ENCODE measurements around the gene LINGO3.

LINGO3 gene

GRCh38 chr19:2306971-2307370, 983 bp downstream of the LINGO3 start:
- no peak for TF ChIP-seq ZNF211 (tag by site-specific recombination; IDR thresholded peaks at IDR 0.05; ENCODE audit: low read depth)
- no peaks in the 10 kb centered on the region for H3K9me3 ChIP-seq (ENCODE audit: control insufficient read depth, insufficient read depth, low read depth, low read length)
- H3K36me3 ChIP-seq (ENCODE audit: control insufficient read depth in 2 of 2, insufficient read depth in 1 of 2, low read length in 2 of 2), result no peaks in the 10 kb centered on the region
- POLR2A ChIA-PET, result no interaction called here
- no peak overlapping the region for H3K27ac ChIP-seq (ENCODE audit: extremely low read depth, low read depth, low read length)
- no peaks in the 10 kb centered on the region for H3K4me1 ChIP-seq (ENCODE audit: control insufficient read depth, insufficient read depth, low read length)
- CTCF ChIA-PET, result no interaction called here
- no peak overlapping the region for H3K4me3 ChIP-seq (ENCODE audit: low read depth, low read length)

GRCh38 chr19:2306281-2306806, 1.6 kb downstream of the LINGO3 start:
- TF ChIP-seq EGR2 (tag by site-specific recombination; IDR thresholded peaks at IDR 0.05; ENCODE audit: low read depth), result peak; percentile 57; the same call in 1 of the 2 replicates
- no peak for TF ChIP-seq ZNF785 (tag by site-specific recombination; IDR thresholded peaks at IDR 0.05)
- TF ChIP-seq ZFHX2 (tag by site-specific recombination; conservative IDR thresholded peaks at IDR 0.05), result 0 out of 2 replicates have a peak, but pooled peaks have one; percentile 22
- no peak for TF ChIP-seq ZNF140 (tag by site-specific recombination; IDR thresholded peaks at IDR 0.05)
- no peak for TF ChIP-seq SALL2 (tag by site-specific recombination; IDR thresholded peaks at IDR 0.05; ENCODE audit: borderline replicate concordance)
- peak; percentile 58; the same call in 1 of the 2 replicates for TF ChIP-seq ZNF692 (tag by site-specific recombination; IDR thresholded peaks at IDR 0.05)
- TF ChIP-seq ZFP69B (tag by site-specific recombination; IDR thresholded peaks at IDR 0.05), result peak; percentile 71; the same call in 1 of the 2 replicates
- peak; percentile 76 for TF ChIP-seq ZNF664 (tag by site-specific recombination; IDR thresholded peaks at IDR 0.05)
- Histone ChIP-seq H3K4me1 (ENCODE audit: control insufficient read depth, insufficient read depth, low read length) (no peaks in the 10 kb centered on the region), H3K36me3 (ENCODE audit: control insufficient read depth in 2 of 2, insufficient read depth in 1 of 2, low read length in 2 of 2) (no peaks in the 10 kb centered on the region), H3K27ac (ENCODE audit: extremely low read depth, low read depth, low read length) (no peak overlapping the region), H3K4me3 (ENCODE audit: low read depth, low read length) (no peak overlapping the region), H3K9me3 (ENCODE audit: control insufficient read depth, insufficient read depth, low read depth, low read length) (no peaks in the 10 kb centered on the region)
- CTCF ChIA-PET, result interaction anchor here (0.6 kb wide), 1 partner anchor 48 kb away, joined by 3 read pairs; no protein-coding TSS in a partner anchor
- POLR2A ChIA-PET, result no interaction called here

- Histone ChIP-seq H3K4me1 (ENCODE audit: control insufficient read depth, insufficient read depth, low read length) (no peaks in the 10 kb centered on the region), H3K9me3 (ENCODE audit: control insufficient read depth, insufficient read depth, low read depth, low read length) (no peaks in the 10 kb centered on the region), H3K36me3 (ENCODE audit: control insufficient read depth in 2 of 2, insufficient read depth in 1 of 2, low read length in 2 of 2) (no peaks in the 10 kb centered on the region), H3K27ac (ENCODE audit: extremely low read depth, low read depth, low read length) (no peak overlapping the region), H3K4me3 (ENCODE audit: low read depth, low read length) (no peak overlapping the region)
- POLR2A ChIA-PET, result no interaction called here
- CTCF ChIA-PET, result interaction anchor here (0.6 kb wide), 1 partner anchor 49 kb away, joined by 3 read pairs; no protein-coding TSS in a partner anchor
- TF ChIP-seq BCL6B (tag by site-specific recombination; IDR thresholded peaks at IDR 0.05) (no peak), ZNF214 (tag by site-specific recombination; IDR thresholded peaks at IDR 0.05; ENCODE audit: borderline replicate concordance) (no peak), ZNF596 (tag by site-specific recombination; IDR thresholded peaks at IDR 0.05) (no peak), SP2 (tag by site-specific recombination; IDR thresholded peaks at IDR 0.05) (peak; percentile 42; the same call in 1 of the 2 replicates), PRDM4 (tag by site-specific recombination; IDR thresholded peaks at IDR 0.05) (no peak), ZFHX2 (tag by site-specific recombination; conservative IDR thresholded peaks at IDR 0.05) (0 out of 2 replicates have a peak, but pooled peaks have one; percentile 13), INSM2 (tag by site-specific recombination; IDR thresholded peaks at IDR 0.05) (no peak), ZNF391 (tag by site-specific recombination; IDR thresholded peaks at IDR 0.05; ENCODE audit: borderline replicate concordance, low read depth) (no peak), ZNF521 (tag by site-specific recombination; IDR thresholded peaks at IDR 0.05) (no peak), REST (tag by site-specific recombination; IDR thresholded peaks at IDR 0.05) (no peak)
Observed at GRCh38 chr19:2305452-2306280, 2.3 kb downstream of the LINGO3 start.
